Measurements from ENCODE around the gene FSTL4. TPM values are rescaled to one million over a fixed set of nuclear protein-coding genes. Genes with fewer than 3 reads are reported as not detected.

FSTL4 gene
- total and polyA plus RNA-seq, 2 donors (not counting 1 experiment from before 2014, with no cell fraction given): 0.31 to 6.7 TPM

GRCh38 chr5:133354323-133355185, 257.8 kb downstream of the FSTL4 start:
- Mint-ChIP-seq H3K4me3 (no peak overlapping the region), H3K27me3 (peaks cover 14% of the 10 kb centered on the region), H3K4me1 (no peaks in the 10 kb centered on the region), H3K27ac (no peak overlapping the region), H3K9me3 (ENCODE audit: insufficient read depth) (no peaks in the 10 kb centered on the region)
- peak overlapping the region; percentile 22 for H2AFZ ChIP-seq (ENCODE audit: insufficient read depth, low read depth, low read length, poor library complexity, severe bottlenecking)
- WGBS (ENCODE audit: insufficient coverage): 65% methylated on average over 7 of the region's 9 CpGs
- POLR2A ChIA-PET: no interaction called here
- no peak overlapping the region for H3K27ac ChIP-seq (ENCODE audit: low read length in 2 of 2)
- CTCF ChIA-PET: no interaction called here
- no peak overlapping the region for H3K4me3 ChIP-seq (ENCODE audit: control extremely low read depth in 1 of 5, extremely low read depth in 1 of 5, insufficient read depth in 1 of 5, low read depth in 2 of 5, low read length in 4 of 5)
- no peaks in the 10 kb centered on the region for H4K20me1 ChIP-seq (ENCODE audit: control insufficient read depth, insufficient read depth, low read length, poor library complexity, severe bottlenecking)
- no peak overlapping the region for H3K9ac ChIP-seq (ENCODE audit: low read length)
- intact Hi-C loops (cut with micrococcal nuclease): no loop called here
- ATAC-seq (ENCODE audit: low read depth): no peak
- H3K9me3 ChIP-seq (ENCODE audit: control extremely low read depth in 1 of 3, control insufficient read depth in 2 of 3, insufficient read depth in 1 of 3, low read length in 2 of 3): peaks cover 0 to 3% (median 0%) of the 10 kb centered on the region in 3 donors
- TF ChIP-seq EZH2 (IDR thresholded peaks at IDR 0.05; ENCODE audit: borderline replicate concordance, insufficient read depth, low read depth, low read length, poor library complexity, severe bottlenecking): no peak
- TF ChIP-seq, protein P1, sequence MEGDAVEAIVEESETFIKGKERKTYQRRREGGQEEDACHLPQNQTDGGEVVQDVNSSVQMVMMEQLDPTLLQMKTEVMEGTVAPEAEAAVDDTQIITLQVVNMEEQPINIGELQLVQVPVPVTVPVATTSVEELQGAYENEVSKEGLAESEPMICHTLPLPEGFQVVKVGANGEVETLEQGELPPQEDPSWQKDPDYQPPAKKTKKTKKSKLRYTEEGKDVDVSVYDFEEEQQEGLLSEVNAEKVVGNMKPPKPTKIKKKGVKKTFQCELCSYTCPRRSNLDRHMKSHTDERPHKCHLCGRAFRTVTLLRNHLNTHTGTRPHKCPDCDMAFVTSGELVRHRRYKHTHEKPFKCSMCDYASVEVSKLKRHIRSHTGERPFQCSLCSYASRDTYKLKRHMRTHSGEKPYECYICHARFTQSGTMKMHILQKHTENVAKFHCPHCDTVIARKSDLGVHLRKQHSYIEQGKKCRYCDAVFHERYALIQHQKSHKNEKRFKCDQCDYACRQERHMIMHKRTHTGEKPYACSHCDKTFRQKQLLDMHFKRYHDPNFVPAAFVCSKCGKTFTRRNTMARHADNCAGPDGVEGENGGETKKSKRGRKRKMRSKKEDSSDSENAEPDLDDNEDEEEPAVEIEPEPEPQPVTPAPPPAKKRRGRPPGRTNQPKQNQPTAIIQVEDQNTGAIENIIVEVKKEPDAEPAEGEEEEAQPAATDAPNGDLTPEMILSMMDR (IDR thresholded peaks at IDR 0.05): no peak
- H3K4me2 ChIP-seq (replicated peaks; ENCODE audit: low read depth, low read length, poor library complexity, severe bottlenecking): no peak overlapping the region
- no peaks in the 10 kb centered on the region for H3K4me1 ChIP-seq (ENCODE audit: control insufficient read depth in 2 of 2, insufficient read depth in 2 of 2, low read length in 2 of 2)
- DNase-seq: no peak
- H3K36me3 ChIP-seq (replicated peaks in 1 of 2; ENCODE audit: control extremely low read depth in 1 of 2, control insufficient read depth in 1 of 2, extremely low read depth in 1 of 2, insufficient read depth in 2 of 2, low read length in 1 of 2): no peaks in the 10 kb centered on the region
- no peaks in the 10 kb centered on the region for H3K79me2 ChIP-seq (ENCODE audit: control insufficient read depth, insufficient read depth, low read length)
- no peaks in the 10 kb centered on the region for H3K27me3 ChIP-seq (replicated peaks in 1 of 4; ENCODE audit: control extremely low read depth in 1 of 4, control insufficient read depth in 3 of 4, insufficient read depth in 4 of 4, low read length in 3 of 4)

DNA sequence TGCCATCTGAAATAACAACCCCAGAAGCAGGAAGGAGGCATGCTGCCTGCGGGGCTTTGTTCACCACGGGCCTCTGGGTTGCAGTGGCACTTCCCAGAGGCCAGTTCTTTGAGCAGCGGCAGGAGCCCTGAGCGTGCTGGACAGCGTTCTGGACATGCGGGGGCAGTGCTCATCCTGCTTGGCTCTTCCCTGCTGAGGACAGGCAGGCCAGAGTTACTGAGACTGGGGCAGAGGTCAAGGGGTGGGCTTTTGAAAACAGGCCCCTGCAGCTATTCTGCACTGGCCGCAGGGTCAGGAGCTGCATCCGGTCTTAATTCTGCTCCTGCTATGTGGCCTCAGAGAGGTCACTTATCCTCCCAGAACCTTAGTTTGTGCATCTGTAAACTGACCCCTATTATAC, 258.6 kb downstream of the FSTL4 start:
- Mint-ChIP-seq H3K4me3 (no peak overlapping the region), H3K27me3 (peaks cover 14% of the 10 kb centered on the region), H3K9me3 (ENCODE audit: insufficient read depth) (no peaks in the 10 kb centered on the region), H3K27ac (no peak overlapping the region), H3K4me1 (no peaks in the 10 kb centered on the region)
- no peaks in the 10 kb centered on the region for H4K20me1 ChIP-seq (ENCODE audit: control insufficient read depth, insufficient read depth, low read length, poor library complexity, severe bottlenecking)
- no peak overlapping the region for H3K4me2 ChIP-seq (replicated peaks; ENCODE audit: low read depth, low read length, poor library complexity, severe bottlenecking)
- H3K4me1 ChIP-seq (ENCODE audit: control insufficient read depth in 2 of 2, insufficient read depth in 2 of 2, low read length in 2 of 2): no peaks in the 10 kb centered on the region
- POLR2A ChIA-PET: no interaction called here
- peaks cover 0 to 2% (median under 1%) of the 10 kb centered on the region in 4 experiments for H3K27me3 ChIP-seq (replicated peaks in 1 of 4; ENCODE audit: control extremely low read depth in 1 of 4, control insufficient read depth in 3 of 4, insufficient read depth in 4 of 4, low read length in 3 of 4)
- intact Hi-C loops (cut with micrococcal nuclease): no loop called here
- H3K9ac ChIP-seq (ENCODE audit: low read length): no peak overlapping the region
- TF ChIP-seq, protein P1 (IDR thresholded peaks at IDR 0.05): no peak
- TF ChIP-seq EZH2 (IDR thresholded peaks at IDR 0.05; ENCODE audit: borderline replicate concordance, insufficient read depth, low read depth, low read length, poor library complexity, severe bottlenecking): no peak
- no peaks in the 10 kb centered on the region for H3K79me2 ChIP-seq (ENCODE audit: control insufficient read depth, insufficient read depth, low read length)
- H3K36me3 ChIP-seq (replicated peaks in 1 of 2; ENCODE audit: control extremely low read depth in 1 of 2, control insufficient read depth in 1 of 2, extremely low read depth in 1 of 2, insufficient read depth in 2 of 2, low read length in 1 of 2): no peaks in the 10 kb centered on the region
- no peak overlapping the region for H2AFZ ChIP-seq (ENCODE audit: insufficient read depth, low read depth, low read length, poor library complexity, severe bottlenecking)
- no peak overlapping the region for H3K4me3 ChIP-seq (ENCODE audit: control extremely low read depth in 1 of 5, extremely low read depth in 1 of 5, insufficient read depth in 1 of 5, low read depth in 2 of 5, low read length in 4 of 5)
- ATAC-seq (ENCODE audit: low read depth) (no peak), DNase-seq (no peak)
- CTCF ChIA-PET: no interaction called here
- peaks cover 0 to 3% (median 0%) of the 10 kb centered on the region in 3 donors for H3K9me3 ChIP-seq (ENCODE audit: control extremely low read depth in 1 of 3, control insufficient read depth in 2 of 3, insufficient read depth in 1 of 3, low read length in 2 of 3)
- WGBS (ENCODE audit: insufficient coverage): 91% methylated on average over 7 of the region's 8 CpGs
- no peak overlapping the region for H3K27ac ChIP-seq (ENCODE audit: low read length in 2 of 2)

Data from B cell (primary cell).